IMR-90 (cell line): ENCODE measurements around the gene KCNK4. TPM values are rescaled to one million over a fixed set of nuclear protein-coding genes. Genes with fewer than 3 reads are reported as not detected.

Source experiments
- ATAC-seq: fragments of 200-7000 bp; cut with Tn5 transposase; 2 replicates; pipeline ENCODE4 v1.9.1; 2020; ENCODE audit warnings: low read depth, mild to moderate bottlenecking, moderate library complexity
- BruUV-seq: library from RNA; stranded (reverse); fragments of 400-500 nt; replicated peaks from 2 replicates; lab custom pipeline; 2021; lab: Mats Ljungman, UMichigan
- CTCF ChIA-PET: fragments of 300-600 bp; formaldehyde crosslinking; extraction: SDS; loops from one replicate; lab custom pipeline; 2021; ENCODE audit warnings: antibody characterized with exemption; lab: Yijun Ruan, JAX
- POLR2A ChIA-PET: fragments of 300-600 bp; sonication (Branson Sonifier 250); formaldehyde crosslinking; loops from one replicate; lab custom pipeline; 2022; ENCODE audit warnings: antibody characterized with exemption; ENCODE audit not compliant: unreplicated experiment; lab: Charles Lee
- DNase-seq: peaks from one replicate; pipeline ENCODE4 v3.0.0; 2013
- H2AFZ ChIP-seq: replicated peaks from 2 replicates; pipeline ENCODE3; 2013; ENCODE audit warnings: low read length, mild to moderate bottlenecking; ENCODE audit not compliant: poor library complexity
- H2AK5ac ChIP-seq: 2 replicates; pipeline ENCODE4 v1.6.1; 2013; ENCODE audit warnings: low read depth, low read length, inconsistent platforms
- H2AK9ac ChIP-seq: replicated peaks from 2 replicates; pipeline ENCODE3; 2013; ENCODE audit warnings: mild to moderate bottlenecking, low read depth, low read length, moderate library complexity; ENCODE audit not compliant: poor library complexity
- H2BK120ac ChIP-seq: 2 replicates; pipeline ENCODE4 v1.6.1; 2013; ENCODE audit warnings: low read depth, low read length, inconsistent platforms
- H2BK15ac ChIP-seq: 3 replicates; pipeline ENCODE4 v1.6.1; 2013; ENCODE audit warnings: low read depth, low read length, inconsistent platforms
- H2BK20ac ChIP-seq: 2 replicates; pipeline ENCODE4 v1.6.1; 2013; ENCODE audit warnings: low read depth, mild to moderate bottlenecking, inconsistent platforms, low read length, moderate library complexity
- H2BK5ac ChIP-seq: 2 replicates; pipeline ENCODE4 v1.6.1; 2013; ENCODE audit warnings: mild to moderate bottlenecking, low read depth, low read length, inconsistent platforms; ENCODE audit not compliant: poor library complexity, severe bottlenecking
- H3K14ac ChIP-seq: replicated peaks from 2 replicates; pipeline ENCODE4 v1.6.1; 2013; ENCODE audit warnings: low read depth, low read length, inconsistent platforms
- H3K18ac ChIP-seq: 2 replicates; pipeline ENCODE4 v1.6.1; 2013; ENCODE audit warnings: low read depth, low read length, control low read depth
- H3K23ac ChIP-seq: 2 replicates; pipeline ENCODE4 v1.6.1; 2013; ENCODE audit warnings: low read depth, low read length, inconsistent platforms
- H3K27ac ChIP-seq: 2 replicates; pipeline ENCODE4 v1.5.1; 2013; ENCODE audit warnings: mild to moderate bottlenecking, control low read depth, low read length; ENCODE audit not compliant: insufficient read depth
- H3K27me3 ChIP-seq: 2 replicates; pipeline ENCODE4 v1.6.1; 2013; ENCODE audit warnings: low read length; ENCODE audit not compliant: control insufficient read depth, insufficient read depth
- H3K36me3 ChIP-seq: 2 replicates; pipeline ENCODE4 v1.6.1; 2013; ENCODE audit warnings: low read length, mixed read lengths; ENCODE audit not compliant: control insufficient read depth, insufficient read depth
- H3K4ac ChIP-seq: 2 replicates; pipeline ENCODE4 v1.6.1; 2013; ENCODE audit warnings: low read depth, low read length, inconsistent platforms
- H3K4me1 ChIP-seq: 2 replicates; pipeline ENCODE4 v1.6.1; 2013; ENCODE audit warnings: low read length, mixed read lengths; ENCODE audit not compliant: control insufficient read depth, insufficient read depth
- H3K4me2 ChIP-seq: 2 replicates; pipeline ENCODE4 v1.6.1; 2013; ENCODE audit warnings: low read depth, mild to moderate bottlenecking, control low read depth, low read length, moderate library complexity
- H3K4me3 ChIP-seq: 2 replicates; pipeline ENCODE4 v1.5.1; 2013; ENCODE audit warnings: low read depth, mild to moderate bottlenecking, control low read depth, low read length, moderate library complexity; ENCODE audit not compliant: insufficient read depth
- H3K56ac ChIP-seq: 2 replicates; pipeline ENCODE4 v1.6.1; 2013; ENCODE audit warnings: low read length, inconsistent platforms; ENCODE audit not compliant: insufficient read depth; ENCODE audit errors: extremely low read depth
- H3K79me1 ChIP-seq, 2 experiments: 2 replicates each; pipeline ENCODE4 v1.6.1; 2013; ENCODE audit warnings: low read length in 2 of 2, inconsistent platforms in 1 of 2, low read depth in 1 of 2
- H3K9ac ChIP-seq: 2 replicates; pipeline ENCODE4 v1.6.1; 2013; ENCODE audit warnings: low read depth, low read length, control low read depth
- H3K9me1 ChIP-seq: 2 replicates; pipeline ENCODE4 v1.6.1; 2013; ENCODE audit warnings: low read length, inconsistent platforms; ENCODE audit not compliant: insufficient read depth
- H3K9me3 ChIP-seq: 2 replicates; pipeline ENCODE4 v1.6.1; 2013; ENCODE audit warnings: low read length; ENCODE audit not compliant: control insufficient read depth, insufficient read depth
- H4K20me1 ChIP-seq: 2 replicates; pipeline ENCODE4 v1.6.1; 2013; ENCODE audit warnings: low read length, inconsistent platforms; ENCODE audit not compliant: insufficient read depth
- H4K5ac ChIP-seq: 2 replicates; pipeline ENCODE4 v1.6.1; 2013; ENCODE audit warnings: mild to moderate bottlenecking, low read depth, low read length, control low read depth
- H4K8ac ChIP-seq, 2 experiments: 2 replicates each; pipeline ENCODE4 v1.6.1; 2013; ENCODE audit warnings: low read depth in 2 of 2, low read length in 2 of 2, control low read depth in 1 of 2, inconsistent platforms in 1 of 2
- H4K91ac ChIP-seq: 2 replicates; pipeline ENCODE4 v1.6.1; 2013; ENCODE audit warnings: low read depth, low read length, inconsistent platforms; ENCODE audit not compliant: insufficient read depth
- BHLHE40 ChIP-seq: fragments of 150-350 bp; IDR thresholded peaks from 2 replicates; pipeline ENCODE4 v1.6.1; 2016; ENCODE audit warnings: mild to moderate bottlenecking, low read depth, low read length
- CEBPB ChIP-seq: IDR thresholded peaks from 2 replicates; pipeline ENCODE4 v1.6.1; 2012; ENCODE audit warnings: low read depth, low read length, improper control_type of control experiment
- CHD1 ChIP-seq: IDR thresholded peaks from 2 replicates; pipeline ENCODE4 v1.6.1; 2012; ENCODE audit warnings: low read depth, low read length, improper control_type of control experiment
- ELK1 ChIP-seq: fragments of 150-350 bp; IDR thresholded peaks from 2 replicates; pipeline ENCODE4 v1.6.1; 2016; ENCODE audit warnings: low read depth, mild to moderate bottlenecking, low read length, moderate library complexity, borderline replicate concordance
- FOS ChIP-seq: fragments of 150-350 bp; IDR thresholded peaks from 2 replicates; pipeline ENCODE4 v1.6.1; 2016; ENCODE audit warnings: low read depth, low read length
- MAFK ChIP-seq: IDR thresholded peaks from 2 replicates; pipeline ENCODE4 v1.6.1; 2012; ENCODE audit warnings: low read depth, low read length, improper control_type of control experiment
- MAZ ChIP-seq: IDR thresholded peaks from 2 replicates; pipeline ENCODE4 v1.6.1; 2012; ENCODE audit warnings: low read depth, mild to moderate bottlenecking, low read length, improper control_type of control experiment, moderate library complexity, borderline replicate concordance
- POLR2A ChIP-seq: IDR thresholded peaks from 2 replicates; pipeline ENCODE4 v1.6.1; 2012; ENCODE audit warnings: mild to moderate bottlenecking, low read depth, low read length
- RAD21 ChIP-seq: IDR thresholded peaks from 2 replicates; pipeline ENCODE4 v1.6.1; 2012; ENCODE audit warnings: low read length, improper control_type of control experiment
- RCOR1 ChIP-seq: IDR thresholded peaks from 2 replicates; pipeline ENCODE4 v1.6.1; 2012; ENCODE audit warnings: mild to moderate bottlenecking, low read length, improper control_type of control experiment; ENCODE audit not compliant: insufficient replicate concordance
- SMC3 ChIP-seq: fragments of 150-350 bp; IDR thresholded peaks from 2 replicates; pipeline ENCODE4 v1.6.1; 2016; ENCODE audit warnings: low read depth, mild to moderate bottlenecking, antibody characterized with exemption, low read length, moderate library complexity
- USF2 ChIP-seq: fragments of 150-350 bp; IDR thresholded peaks from 2 replicates; pipeline ENCODE4 v1.6.1; 2017; ENCODE audit warnings: mild to moderate bottlenecking, antibody characterized with exemption, low read length, low read depth
- WGBS, 2 experiments: methylation state at CpG; one replicate each; pipeline versions ENCODE4 v1.1.5 to v1.1.7; 2013; ENCODE audit warnings: missing lambda C conversion rate in 2 of 2; ENCODE audit not compliant: insufficient read length in 1 of 2; ENCODE audit errors: extremely low coverage in 2 of 2; 5-methylcytosine and 5-hydroxymethylcytosine counted together
- dilution Hi-C: fragments of 300-500 bp; cut with HindIII; formaldehyde crosslinking; loops from one replicate; pipeline ENCODE4 v1.14.3; 2018; ENCODE audit warnings: low sequenced_read_pairs; ENCODE audit not compliant: unreplicated experiment
- in situ Hi-C: fragments of 300-500 bp; cut with MboI; formaldehyde crosslinking; loops from 3 replicates; pipeline ENCODE4 v1.14.3; 2019; ENCODE audit warnings: low sequenced_read_pairs, inconsistent platforms, mixed read lengths
- intact Hi-C: fragments of 100-400 bp; cut with micrococcal nuclease; formaldehyde crosslinking; loops from 2 replicates; pipeline ENCODE4 v1.10.0; 2022
- polyA plus RNA-seq, 3 experiments: library from polyadenylated mRNA; depleted of rRNA; stranded (reverse); fragments of >200 nt; gene quantifications; 2 replicates each; pipeline ENCODE4 v1.2.3, GENCODE V29; 2012; ENCODE audit warnings: low replicate concordance in 1 of 3
- total RNA-seq: library from RNA; depleted of rRNA; stranded (reverse); fragments of >200 nt; gene quantifications from 2 replicates; pipeline ENCODE4 v1.2.3, GENCODE V29; 2012

The KCNK4 gene
- total and polyA plus RNA-seq, 2 of the 4 experiments (the other 2 are of a cell fraction), result not detected

GRCh38 chr11:64264371-64264852 is 26.7 kb upstream of the KCNK4 start:
- 0 out of 2 replicates have a peak, but pooled peaks cover 5% of the 10 kb centered on the region for H3K9me1 ChIP-seq
- 92% methylated on average over 8 of the region's 10 CpGs; no CpG with 5 or more reads in 1 of the 2 experiments for WGBS, 2 experiments
- POLR2A ChIA-PET, result interaction anchor here (0.5 kb wide), 1 partner anchor 12 kb away, joined by 3 read pairs; no protein-coding TSS in a partner anchor
- H2BK120ac ChIP-seq, result no peak overlapping the region
- no peak overlapping the region for H3K18ac ChIP-seq
- no peak overlapping the region for H4K5ac ChIP-seq
- no peak for DNase-seq
- no peak overlapping the region for H2AFZ ChIP-seq
- peaks cover 16% of the 10 kb centered on the region for H3K4me1 ChIP-seq
- H3K79me1 ChIP-seq, result peaks cover 4 to 35% of the 10 kb centered on the region in 2 experiments; a peak in 2 of 4 replicates
- no peak overlapping the region for H2AK9ac ChIP-seq
- H2BK20ac ChIP-seq, result no peak overlapping the region
- H2AK5ac ChIP-seq, result no peak overlapping the region
- no peak overlapping the region for H3K14ac ChIP-seq
- CTCF ChIA-PET, result no interaction called here
- intact Hi-C loops, result no loop called here
- H3K27me3 ChIP-seq, result no peaks in the 10 kb centered on the region
- dilution Hi-C loops, result no loop called here
- no peak overlapping the region for H4K8ac ChIP-seq
- no peak overlapping the region for H3K4me2 ChIP-seq
- no peak overlapping the region for H3K4ac ChIP-seq
- no peak overlapping the region for H3K23ac ChIP-seq
- no peaks in the 10 kb centered on the region for H3K9me3 ChIP-seq
- ATAC-seq, result no peak
- no peak for TF ChIP-seq MAFK
- TF ChIP-seq CHD1, result no peak
- no peak for TF ChIP-seq BHLHE40
- TF ChIP-seq FOS, result no peak
- TF ChIP-seq POLR2A, result no peak
- TF ChIP-seq RCOR1, result no peak
- TF ChIP-seq ELK1, result no peak
- TF ChIP-seq SMC3, result no peak
- TF ChIP-seq USF2, result no peak
- TF ChIP-seq RAD21, result no peak
- no peak for TF ChIP-seq CEBPB
- no peak for TF ChIP-seq MAZ
- no peak overlapping the region for H3K56ac ChIP-seq
- no peaks in the 10 kb centered on the region for H4K20me1 ChIP-seq
- H3K27ac ChIP-seq, result no peak overlapping the region
- no peak overlapping the region for H2BK15ac ChIP-seq
- H3K4me3 ChIP-seq, result no peak overlapping the region
- in situ Hi-C loops, result no loop called here
- H2BK5ac ChIP-seq, result no peak overlapping the region
- peaks cover 44% of the 10 kb centered on the region for H3K36me3 ChIP-seq
- no peak overlapping the region for H4K91ac ChIP-seq
- BruUV-seq, result no TSS peak
- no peak overlapping the region for H3K9ac ChIP-seq
